ENCODE data around the gene INPP4B. TPM values are rescaled to one million over a fixed set of nuclear protein-coding genes. Genes with fewer than 3 reads are reported as not detected.

INPP4B gene
- total and polyA plus RNA-seq, 3 donors from 2014 or later = 23.2 to 64.5 (median 55.2) TPM

GRCh38 chr4:142129931-142130330, 716.2 kb downstream of the INPP4B start:
- H3K27ac ChIP-seq = no peak overlapping the region
- TF ChIP-seq POLR2A (IDR thresholded peaks at IDR 0.05) = no peak
- TF ChIP-seq CTCF (IDR thresholded peaks at IDR 0.05) = no peak
- DNase-seq = no peak
- H3K36me3 ChIP-seq (ENCODE audit: low read depth, missing control alignments) = no peaks in the 10 kb centered on the region
- WGBS, 2 donors = 77 to 86% methylated on average over 1 of the region's 1 CpG
- no peaks in the 10 kb centered on the region for H3K27me3 ChIP-seq
- intact Hi-C loops (cut with DNase I; ENCODE audit: low total_unique reads) = no loop called here
- no peak overlapping the region for H3K4me3 ChIP-seq
- no peaks in the 10 kb centered on the region for H3K9me3 ChIP-seq
- H3K4me1 ChIP-seq = no peaks in the 10 kb centered on the region

GRCh38 chr4:142129473-142129872, 716.6 kb downstream of the INPP4B start:
- intact Hi-C loops (cut with DNase I; ENCODE audit: low total_unique reads) = no loop called here
- DNase-seq = no peak
- no peak for TF ChIP-seq CTCF (IDR thresholded peaks at IDR 0.05)
- no peak for TF ChIP-seq POLR2A (IDR thresholded peaks at IDR 0.05)
- no peaks in the 10 kb centered on the region for H3K36me3 ChIP-seq (ENCODE audit: low read depth, missing control alignments)
- no peaks in the 10 kb centered on the region for H3K27me3 ChIP-seq
- no peak overlapping the region for H3K4me3 ChIP-seq
- no peaks in the 10 kb centered on the region for H3K9me3 ChIP-seq
- WGBS, 2 donors = 83 to 88% methylated on average over 3 of the region's 3 CpGs
- no peaks in the 10 kb centered on the region for H3K4me1 ChIP-seq
- H3K27ac ChIP-seq = no peak overlapping the region

- no peaks in the 10 kb centered on the region for H3K4me1 ChIP-seq
- H3K9me3 ChIP-seq = no peaks in the 10 kb centered on the region
- no peak overlapping the region for H3K27ac ChIP-seq
- TF ChIP-seq POLR2A (IDR thresholded peaks at IDR 0.05) (no peak), CTCF (IDR thresholded peaks at IDR 0.05) (no peak)
- DNase-seq = peak; percentile 33
- 23 to 54% methylated on average over 3 of the region's 3 CpGs for WGBS, 2 donors
- H3K4me3 ChIP-seq = no peak overlapping the region
- H3K36me3 ChIP-seq (ENCODE audit: low read depth, missing control alignments) = no peaks in the 10 kb centered on the region
- no peaks in the 10 kb centered on the region for H3K27me3 ChIP-seq
- intact Hi-C loops (cut with DNase I; ENCODE audit: low total_unique reads) = no loop called here
Measured at GRCh38 chr4:142128529-142128928, 717.6 kb downstream of the INPP4B start.

- intact Hi-C loops (cut with DNase I; ENCODE audit: low total_unique reads) = no loop called here
- Histone ChIP-seq H3K4me3 (no peak overlapping the region), H3K4me1 (no peaks in the 10 kb centered on the region), H3K27me3 (no peaks in the 10 kb centered on the region), H3K27ac (no peak overlapping the region), H3K9me3 (no peaks in the 10 kb centered on the region), H3K36me3 (ENCODE audit: low read depth, missing control alignments) (no peaks in the 10 kb centered on the region)
- TF ChIP-seq POLR2A (IDR thresholded peaks at IDR 0.05) (no peak), CTCF (IDR thresholded peaks at IDR 0.05) (peak; percentile 68 to 82 (median 74))
- WGBS, 2 donors = 16 to 22% methylated on average over 3 of the region's 3 CpGs
- DNase-seq = peak; percentile 76
Measured at GRCh38 chr4:142126890-142127497, 719.1 kb downstream of the INPP4B start.

GRCh38 chr4:142124874-142125273, 721.2 kb downstream of the INPP4B start:
- Histone ChIP-seq H3K4me3 (no peak overlapping the region), H3K9me3 (no peaks in the 10 kb centered on the region), H3K27ac (no peak overlapping the region), H3K4me1 (no peaks in the 10 kb centered on the region), H3K27me3 (no peaks in the 10 kb centered on the region), H3K36me3 (ENCODE audit: low read depth, missing control alignments) (no peaks in the 10 kb centered on the region)
- no peak for DNase-seq
- intact Hi-C loops (cut with DNase I; ENCODE audit: low total_unique reads) = no loop called here
- 64 to 72% methylated on average over 2 of the region's 2 CpGs for WGBS, 2 donors
- TF ChIP-seq POLR2A (IDR thresholded peaks at IDR 0.05) (no peak), CTCF (IDR thresholded peaks at IDR 0.05) (no peak)

All from testis (tissue), 3 donors.